Tibial artery (tissue), 4 donors: Measurements from ENCODE around the gene TMUB2.
A peak's percentile ranks its signal among the peaks of the same experiment; 100 is the strongest.

Experiments
- DNase-seq, 2 donors: peaks; one replicate each; pipeline ENCODE4 v3.0.0-alpha.2; 2019
- H3K27ac ChIP-seq, 2 donors: fragments of 200-600 bp; sonication (generic) in 1 of 2; 1 replicate in 1 of 2; 2 replicates in 1 of 2; pipeline ENCODE4 v1.5.1; 2018 to 2019; ENCODE audit warnings: mild to moderate bottlenecking in 1 of 2
- H3K27me3 ChIP-seq, 2 donors: fragments of 200-600 bp; sonication (generic) in 1 of 2; one replicate each; pipeline versions ENCODE4 v1.5.1 to v1.6.0; 2016 to 2019
- H3K36me3 ChIP-seq, 3 donors: fragments of 200-600 bp; sonication (generic) in 2 of 3; one replicate each; pipeline ENCODE4 v1.5.1; 2016 to 2019; ENCODE audit warnings: mild to moderate bottlenecking in 2 of 3
- H3K4me1 ChIP-seq, 4 donors: fragments of 200-600 bp; sonication (generic) in 2 of 4; 1 replicate in 3 of 4; 2 replicates in 1 of 4; pipeline ENCODE4 v1.5.1; 2016 to 2019
- H3K4me3 ChIP-seq, 2 donors: fragments of 200-600 bp; sonication (generic) in 1 of 2; 1 replicate in 1 of 2; 2 replicates in 1 of 2; pipeline ENCODE4 v1.5.1; 2018 to 2019; ENCODE audit warnings: mild to moderate bottlenecking in 2 of 2
- H3K9me3 ChIP-seq, 3 donors: fragments of 200-600 bp; sonication (generic) in 1 of 3; one replicate each; pipeline ENCODE4 v1.5.1; 2016 to 2019
- intact Hi-C: fragments of 100-400 bp; cut with DNase I; formaldehyde crosslinking; loops from one replicate; pipeline ENCODE4 v1.15.0; 2023; ENCODE audit warnings: low total_unique reads
- TF ChIP-seq, protein P1 (sequence below), 2 experiments: fragments of 200-600 bp in 1 of 2; fragments of 450-650 bp in 1 of 2; IDR thresholded peaks; one replicate each; pipeline ENCODE4 v1.5.1; 2017 to 2019; ENCODE audit warnings: antibody characterized with exemption in 2 of 2, mild to moderate bottlenecking in 1 of 2, moderate library complexity in 1 of 2

TMUB2 gene

DNA sequence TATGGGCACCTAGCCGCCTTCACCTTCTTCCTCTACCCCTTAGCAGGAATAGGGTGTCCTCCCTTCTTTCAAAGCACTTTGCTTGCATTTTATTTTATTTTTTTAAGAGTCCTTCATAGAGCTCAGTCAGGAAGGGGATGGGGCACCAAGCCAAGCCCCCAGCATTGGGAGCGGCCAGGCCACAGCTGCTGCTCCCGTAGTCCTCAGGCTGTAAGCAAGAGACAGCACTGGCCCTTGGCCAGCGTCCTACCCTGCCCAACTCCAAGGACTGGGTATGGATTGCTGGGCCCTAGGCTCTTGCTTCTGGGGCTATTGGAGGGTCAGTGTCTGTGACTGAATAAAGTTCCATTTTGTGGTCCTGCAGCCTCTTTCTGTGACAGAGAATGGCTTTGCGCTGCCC, 4.6 kb downstream of the TMUB2 start:
- no peak overlapping the region for H3K27ac ChIP-seq
- DNase-seq: no peak

DNA sequence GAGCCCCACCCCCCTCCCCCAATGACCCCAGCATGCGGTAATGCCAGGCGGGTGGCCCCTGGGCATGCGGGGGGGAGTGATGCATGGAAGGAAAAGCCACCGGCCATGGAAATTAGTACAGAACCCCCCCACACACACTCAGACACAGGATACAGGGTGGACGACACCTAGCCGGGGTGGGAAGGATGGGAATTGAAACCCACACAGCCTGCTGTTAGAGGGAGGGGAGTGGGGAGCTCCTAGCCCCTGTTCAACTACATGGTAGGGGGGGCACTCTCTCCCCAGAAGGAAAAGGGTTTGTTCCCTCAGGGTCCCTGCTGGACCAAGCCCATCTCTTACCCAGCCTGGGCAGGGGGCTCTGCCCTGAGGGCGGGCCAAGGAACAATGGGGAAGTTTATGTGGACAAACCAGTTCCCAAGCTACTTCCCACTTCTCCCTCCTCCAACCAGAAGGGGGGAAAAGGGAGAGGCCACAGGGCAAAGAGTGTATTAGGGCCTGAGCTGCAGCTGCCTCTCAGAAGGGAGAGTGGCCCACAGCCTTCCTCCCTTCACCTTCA, 5.2 kb downstream of the TMUB2 start:
- Histone ChIP-seq H3K4me1 (peaks cover 0 to 24% (median 14%) of the 10 kb centered on the region in 4 donors), H3K4me3 (no peak overlapping the region), H3K36me3 (peaks cover 44 to 83% (median 59%) of the 10 kb centered on the region in 3 donors), H3K27ac (no peak overlapping the region), H3K27me3 (no peaks in the 10 kb centered on the region), H3K9me3 (no peaks in the 10 kb centered on the region)
- TF ChIP-seq, protein P1, sequence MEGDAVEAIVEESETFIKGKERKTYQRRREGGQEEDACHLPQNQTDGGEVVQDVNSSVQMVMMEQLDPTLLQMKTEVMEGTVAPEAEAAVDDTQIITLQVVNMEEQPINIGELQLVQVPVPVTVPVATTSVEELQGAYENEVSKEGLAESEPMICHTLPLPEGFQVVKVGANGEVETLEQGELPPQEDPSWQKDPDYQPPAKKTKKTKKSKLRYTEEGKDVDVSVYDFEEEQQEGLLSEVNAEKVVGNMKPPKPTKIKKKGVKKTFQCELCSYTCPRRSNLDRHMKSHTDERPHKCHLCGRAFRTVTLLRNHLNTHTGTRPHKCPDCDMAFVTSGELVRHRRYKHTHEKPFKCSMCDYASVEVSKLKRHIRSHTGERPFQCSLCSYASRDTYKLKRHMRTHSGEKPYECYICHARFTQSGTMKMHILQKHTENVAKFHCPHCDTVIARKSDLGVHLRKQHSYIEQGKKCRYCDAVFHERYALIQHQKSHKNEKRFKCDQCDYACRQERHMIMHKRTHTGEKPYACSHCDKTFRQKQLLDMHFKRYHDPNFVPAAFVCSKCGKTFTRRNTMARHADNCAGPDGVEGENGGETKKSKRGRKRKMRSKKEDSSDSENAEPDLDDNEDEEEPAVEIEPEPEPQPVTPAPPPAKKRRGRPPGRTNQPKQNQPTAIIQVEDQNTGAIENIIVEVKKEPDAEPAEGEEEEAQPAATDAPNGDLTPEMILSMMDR (IDR thresholded peaks at IDR 0.05): no peak
- intact Hi-C loops: no loop called here
- no peak for DNase-seq

More for the DNA sequence above, 4.6 kb downstream of the TMUB2 start:
- Histone ChIP-seq H3K9me3 (no peaks in the 10 kb centered on the region), H3K27me3 (no peaks in the 10 kb centered on the region), H3K4me1 (peaks cover 0 to 23% (median 14%) of the 10 kb centered on the region in 4 donors), H3K4me3 (no peak overlapping the region), H3K36me3 (peaks cover 37 to 78% (median 54%) of the 10 kb centered on the region in 3 donors)
- TF ChIP-seq, protein P1 (IDR thresholded peaks at IDR 0.05): no peak
- intact Hi-C loops: no loop called here

DNA sequence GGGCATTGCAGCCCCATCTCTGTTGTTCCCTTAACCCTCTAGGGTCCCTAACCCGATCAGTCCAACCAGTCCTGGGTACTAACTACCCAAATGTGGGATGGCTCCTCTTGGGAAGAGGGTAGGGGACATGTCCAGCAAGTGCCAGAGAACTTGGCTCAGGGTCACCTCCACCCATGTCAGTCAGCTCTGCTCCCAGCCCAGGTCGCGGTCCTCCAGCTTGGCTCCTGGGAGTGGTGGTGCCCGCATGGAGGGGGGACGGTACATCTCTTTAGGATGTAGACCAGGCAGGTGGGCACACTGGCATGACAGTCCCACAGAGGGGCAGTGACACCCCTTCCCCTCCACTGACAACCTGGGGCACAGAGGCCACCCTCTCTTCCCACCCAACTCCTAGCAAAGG, 6.0 kb downstream of the TMUB2 start:
- TF ChIP-seq, protein P1 (IDR thresholded peaks at IDR 0.05): no peak
- Histone ChIP-seq H3K4me1 (peaks cover 0 to 31% (median 13%) of the 10 kb centered on the region in 4 donors), H3K27ac (no peak overlapping the region), H3K27me3 (no peaks in the 10 kb centered on the region), H3K9me3 (no peaks in the 10 kb centered on the region), H3K4me3 (no peak overlapping the region), H3K36me3 (peaks cover 45 to 90% (median 62%) of the 10 kb centered on the region in 3 donors)
- intact Hi-C loops: no loop called here
- no peak for DNase-seq

- intact Hi-C loops: no loop called here
- Histone ChIP-seq H3K36me3 (peaks cover 45 to 90% (median 62%) of the 10 kb centered on the region in 3 donors), H3K27me3 (no peaks in the 10 kb centered on the region), H3K4me3 (no peak overlapping the region), H3K27ac (no peak overlapping the region), H3K9me3 (no peaks in the 10 kb centered on the region), H3K4me1 (peaks cover 0 to 31% (median 13%) of the 10 kb centered on the region in 4 donors)
- TF ChIP-seq, protein P1 (IDR thresholded peaks at IDR 0.05): no peak
- no peak for DNase-seq
Observed at GRCh38 chr17:44193326-44194084, 6.7 kb downstream of the TMUB2 start.

- Histone ChIP-seq H3K4me1 (peaks cover 0 to 23% (median 15%) of the 10 kb centered on the region in 4 donors), H3K27me3 (no peaks in the 10 kb centered on the region), H3K27ac (peak overlapping the region; percentile 95 to 97), H3K4me3 (no peak overlapping the region), H3K36me3 (peaks cover 39 to 55% (median 43%) of the 10 kb centered on the region in 3 donors), H3K9me3 (no peaks in the 10 kb centered on the region)
- no peak for DNase-seq
- intact Hi-C loops: no loop called here
- TF ChIP-seq, protein P1 (IDR thresholded peaks at IDR 0.05): no peak
Observed at GRCh38 chr17:44197107-44197506, 10.3 kb downstream of the TMUB2 start.
